HEK293T (cell line): ENCODE measurements around the gene PPIE.
"Not testable (repeated sequence)": the region's sequence is repeated elsewhere in the genome, so short reads cannot be mapped to it uniquely, and the experiment has no call there.

ENCODE experiments used
- CTCF ChIA-PET: fragments of 350-600 bp; formaldehyde crosslinking; extraction: SDS; loops from one replicate; lab custom pipeline; 2021; ENCODE audit warnings: antibody characterized with exemption, inconsistent platforms; lab: Yijun Ruan, JAX
- POLR2A ChIA-PET: fragments of 350-600 bp; formaldehyde crosslinking; extraction: SDS; loops from one replicate; lab custom pipeline; 2020; ENCODE audit warnings: antibody characterized with exemption, inconsistent platforms; lab: Yijun Ruan, JAX
- DNase-seq: peaks from one replicate; pipeline ENCODE4 v3.0.0; 2012; ENCODE audit warnings: mixed read lengths; ENCODE audit errors: extremely low spot score
- ARNT ChIP-seq: fragments of 450-650 bp; IDR thresholded peaks from 2 replicates; pipeline ENCODE4 v1.6.1; 2017; ENCODE audit warnings: mild to moderate bottlenecking
- BHLHE40 ChIP-seq: fragments of 450-650 bp; IDR thresholded peaks from 2 replicates; pipeline ENCODE4 v1.6.1; 2016; ENCODE audit warnings: mild to moderate bottlenecking, moderate library complexity, borderline replicate concordance
- CTBP1 ChIP-seq: fragments of 450-650 bp; IDR thresholded peaks from 2 replicates; pipeline ENCODE4 v1.6.1; 2016; ENCODE audit warnings: borderline replicate concordance
- ELF4 ChIP-seq: fragments of 450-650 bp; IDR thresholded peaks from 2 replicates; pipeline ENCODE4 v1.6.1; 2017; ENCODE audit warnings: antibody characterized with exemption
- FOXA1 ChIP-seq: fragments of 450-650 bp; IDR thresholded peaks from 2 replicates; pipeline ENCODE4 v1.6.1; 2016; ENCODE audit warnings: mild to moderate bottlenecking
- FOXK2 ChIP-seq: fragments of 450-650 bp; IDR thresholded peaks from 2 replicates; pipeline ENCODE4 v1.6.1; 2016; ENCODE audit warnings: mild to moderate bottlenecking
- FOXM1 ChIP-seq: fragments of 450-650 bp; IDR thresholded peaks from 2 replicates; pipeline ENCODE4 v1.6.1; 2017; ENCODE audit warnings: mild to moderate bottlenecking, borderline replicate concordance
- HDGF ChIP-seq: fragments of 450-650 bp; IDR thresholded peaks from 2 replicates; pipeline ENCODE4 v1.6.1; 2017; ENCODE audit warnings: antibody characterized with exemption, borderline replicate concordance
- L3MBTL2 ChIP-seq: fragments of 450-650 bp; conservative IDR thresholded peaks from 2 replicates; pipeline ENCODE4 v1.6.1; 2016; ENCODE audit warnings: mild to moderate bottlenecking
- LEF1 ChIP-seq: fragments of 450-650 bp; IDR thresholded peaks from 2 replicates; pipeline ENCODE4 v1.6.1; 2017; ENCODE audit warnings: mild to moderate bottlenecking, borderline replicate concordance
- NFRKB ChIP-seq: fragments of 450-650 bp; IDR thresholded peaks from 2 replicates; pipeline ENCODE4 v1.6.1; 2016; ENCODE audit warnings: mild to moderate bottlenecking, moderate library complexity
- SP1 ChIP-seq: fragments of 450-650 bp; IDR thresholded peaks from 2 replicates; pipeline ENCODE4 v1.6.1; 2017
- SUZ12 ChIP-seq: fragments of 450-650 bp; IDR thresholded peaks from 2 replicates; pipeline ENCODE4 v1.6.1; 2016; ENCODE audit warnings: mild to moderate bottlenecking
- TARDBP ChIP-seq: fragments of 450-650 bp; IDR thresholded peaks from 2 replicates; pipeline ENCODE4 v1.6.1; 2016
- ZNF384 ChIP-seq: fragments of 450-650 bp; IDR thresholded peaks from 2 replicates; pipeline ENCODE4 v1.6.1; 2016
- TF ChIP-seq, protein P1 (sequence below): fragments of 450-650 bp; IDR thresholded peaks from 2 replicates; pipeline ENCODE4 v1.6.1; 2016

Gene PPIE

DNA sequence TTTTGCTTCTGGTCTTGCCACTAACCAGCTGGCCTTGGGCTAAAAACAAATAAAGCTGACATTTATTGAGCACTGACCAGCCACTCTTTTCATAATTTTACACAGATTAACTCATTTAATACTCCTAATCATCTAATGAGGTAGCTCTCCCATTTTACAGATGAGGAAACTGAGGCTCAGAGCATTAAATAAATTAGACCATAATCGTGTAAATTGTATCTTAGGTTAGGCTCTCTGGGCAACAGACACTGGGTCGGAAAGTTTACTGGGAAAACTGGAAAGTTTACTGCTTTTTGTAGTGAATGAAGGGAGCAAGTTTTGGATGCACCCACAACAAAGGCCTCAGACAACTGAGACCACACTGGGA, 42.6 kb downstream of the PPIE start:
- no peak for TF ChIP-seq CTBP1
- TF ChIP-seq L3MBTL2 = no peak
- no peak for TF ChIP-seq HDGF
- no peak for TF ChIP-seq LEF1
- no peak for TF ChIP-seq SUZ12
- TF ChIP-seq FOXA1 = no peak
- TF ChIP-seq BHLHE40 = no peak
- TF ChIP-seq NFRKB = no peak
- TF ChIP-seq FOXK2 = no peak
- TF ChIP-seq ELF4 = no peak
- TF ChIP-seq, protein P1, sequence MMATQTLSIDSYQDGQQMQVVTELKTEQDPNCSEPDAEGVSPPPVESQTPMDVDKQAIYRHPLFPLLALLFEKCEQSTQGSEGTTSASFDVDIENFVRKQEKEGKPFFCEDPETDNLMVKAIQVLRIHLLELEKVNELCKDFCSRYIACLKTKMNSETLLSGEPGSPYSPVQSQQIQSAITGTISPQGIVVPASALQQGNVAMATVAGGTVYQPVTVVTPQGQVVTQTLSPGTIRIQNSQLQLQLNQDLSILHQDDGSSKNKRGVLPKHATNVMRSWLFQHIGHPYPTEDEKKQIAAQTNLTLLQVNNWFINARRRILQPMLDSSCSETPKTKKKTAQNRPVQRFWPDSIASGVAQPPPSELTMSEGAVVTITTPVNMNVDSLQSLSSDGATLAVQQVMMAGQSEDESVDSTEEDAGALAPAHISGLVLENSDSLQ = no peak
- no peak for TF ChIP-seq TARDBP
- no peak for TF ChIP-seq ARNT
- POLR2A ChIA-PET = interaction anchor here (1.1 kb wide), 1 partner anchor 43 kb away, joined by 3 read pairs; the partner anchor contains the start of gene PPIE
- no peak for DNase-seq
- CTCF ChIA-PET = no interaction called here

DNA sequence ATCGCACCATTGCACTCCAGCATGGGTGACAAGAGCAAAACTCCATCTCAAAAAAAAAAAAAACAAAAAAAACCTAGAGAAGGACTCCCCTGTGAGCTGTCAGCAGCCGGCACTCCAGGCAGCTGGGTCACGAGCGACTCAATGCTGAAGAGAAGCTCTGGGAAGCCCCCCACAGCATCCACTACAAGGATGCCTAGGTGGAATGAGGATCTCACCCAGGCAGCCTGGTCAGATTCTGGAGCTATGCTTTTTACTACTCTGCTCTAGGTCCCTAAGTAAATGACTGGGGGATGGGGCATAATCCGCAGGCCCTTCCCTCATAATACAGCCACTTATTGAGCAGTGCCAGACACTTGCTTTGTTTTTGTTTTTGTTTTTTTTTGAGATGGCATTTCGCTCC, 43.4 kb downstream of the PPIE start:
- TF ChIP-seq NFRKB (no peak), FOXA1 (no peak), HDGF (no peak), ARNT (no peak), CTBP1 (no peak), ELF4 (no peak), SP1 (no peak), TARDBP (no peak), FOXM1 (no peak)
- TF ChIP-seq, protein P1 = no peak
- ChIA-PET POLR2A (interaction anchor here (1.1 kb wide), 1 partner anchor 43 kb away, joined by 3 read pairs; the partner anchor contains the start of gene PPIE), CTCF (no interaction called here)
- no peak for DNase-seq

DNA sequence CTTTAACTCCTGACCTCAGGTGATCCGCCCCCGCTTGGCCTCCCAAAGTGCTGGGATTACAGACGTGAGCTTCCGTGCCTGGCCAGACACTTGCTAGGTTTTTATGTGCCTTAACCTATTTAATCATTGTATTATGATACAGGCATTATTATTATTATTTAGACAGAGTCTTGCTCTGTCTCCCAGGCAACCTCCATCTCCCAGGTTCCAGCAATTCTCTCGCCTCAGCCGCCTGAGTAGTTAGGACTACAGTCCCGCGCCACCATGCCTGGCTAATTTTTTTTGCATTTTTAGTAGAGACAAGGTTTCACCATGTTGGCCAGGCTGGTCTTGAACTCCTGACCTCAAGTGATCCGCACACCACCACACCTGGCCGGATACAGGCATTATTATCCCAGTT, 44.0 kb downstream of the PPIE start:
- DNase-seq, POLR2A ChIA-PET: not testable (repeated sequence)
- CTCF ChIA-PET = interaction anchor here (1.0 kb wide), 1 partner anchor 16 kb away, joined by 3 read pairs; no protein-coding TSS in a partner anchor

DNA sequence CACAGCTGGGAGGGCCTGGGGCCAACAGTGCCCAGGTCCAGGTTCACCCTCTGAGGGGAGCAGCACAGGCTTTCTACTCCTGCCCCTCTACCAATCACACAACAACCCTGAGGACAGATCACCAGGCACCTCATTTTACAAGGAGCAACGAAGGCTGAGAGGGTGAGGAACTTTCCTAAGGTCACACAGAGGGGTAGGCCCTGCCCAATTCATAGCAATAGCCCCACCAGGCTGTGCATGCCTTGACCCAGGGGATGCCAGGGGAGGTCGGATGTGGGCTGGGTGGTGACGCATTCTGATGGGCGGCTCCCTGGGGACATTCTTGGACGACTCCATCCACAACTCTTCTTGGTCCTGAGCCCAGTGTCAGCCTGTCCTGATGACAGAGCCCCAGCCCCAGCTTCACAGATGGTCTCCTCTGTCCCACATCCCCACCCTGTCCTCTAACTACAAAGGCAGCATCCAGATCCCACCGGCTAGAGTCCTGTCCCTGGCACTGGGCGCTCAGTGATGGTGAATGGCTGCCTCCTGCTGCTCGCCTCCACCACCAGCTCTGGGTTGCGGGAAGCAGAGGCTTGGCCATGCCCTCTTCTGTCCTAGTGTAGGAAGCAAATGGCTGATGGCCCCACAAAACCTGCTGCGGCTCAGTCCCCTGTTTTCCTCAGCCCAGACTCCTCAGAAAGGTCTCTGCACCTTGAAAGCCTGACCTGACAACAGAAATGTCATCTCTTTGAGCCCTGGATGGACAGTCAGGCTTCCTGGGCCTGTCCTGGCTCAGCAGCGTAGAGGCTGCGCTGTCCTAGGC, 47.8 kb downstream of the PPIE start:
- CTCF ChIA-PET = interaction anchor here (1.2 kb wide), 1 partner anchor 12 kb away, joined by 5 read pairs; no protein-coding TSS in a partner anchor
- not testable (repeated sequence) for DNase-seq
- POLR2A ChIA-PET = interaction anchor here (0.9 kb wide), 1 partner anchor 47 kb away, joined by 4 read pairs; no protein-coding TSS in a partner anchor

DNA sequence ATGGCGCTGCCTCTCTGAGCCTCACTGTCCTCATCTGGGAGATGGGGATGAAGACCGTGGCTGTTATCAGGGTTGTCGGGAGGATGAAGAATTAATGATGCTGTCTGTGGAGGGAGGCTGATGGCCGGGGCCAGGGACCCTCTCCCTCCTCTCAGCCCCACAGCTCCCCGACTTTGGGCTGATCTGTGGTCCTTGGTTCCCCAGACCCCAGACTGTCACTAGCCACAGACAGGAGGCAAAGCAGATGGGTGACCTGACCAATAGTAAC, 48.4 kb downstream of the PPIE start:
- POLR2A ChIA-PET = interaction anchor here (0.9 to 1.0 kb wide), 2 partner anchors 48 to 49 kb away, joined by 4 read pairs; partner anchors contain the start of gene PPIE
- DNase-seq = not testable (repeated sequence)
- CTCF ChIA-PET = interaction anchor here (1.2 kb wide), 1 partner anchor 12 kb away, joined by 5 read pairs; no protein-coding TSS in a partner anchor

DNA sequence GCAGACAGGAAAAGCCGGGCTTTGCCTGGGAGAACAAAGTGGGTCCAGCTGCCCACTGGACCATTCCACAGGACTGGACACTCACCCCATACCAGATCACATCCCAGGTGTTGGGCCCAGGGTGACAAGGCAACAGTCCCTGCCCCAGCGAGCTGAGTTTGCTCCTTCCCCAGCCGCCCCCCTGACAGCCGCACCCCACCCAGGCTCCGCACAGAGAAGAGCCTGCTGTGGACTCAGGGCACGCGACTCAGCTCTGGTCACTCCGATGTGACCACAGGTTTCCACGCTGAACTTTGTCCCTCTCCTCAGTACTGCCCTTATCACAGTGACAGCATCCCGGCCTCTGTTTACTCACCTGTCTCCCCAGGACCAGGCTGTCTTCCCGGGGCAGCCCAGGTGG, 48.8 kb downstream of the PPIE start:
- TF ChIP-seq L3MBTL2 (no peak), ARNT (no peak), LEF1 (no peak), ZNF384 (no peak), FOXA1 (no peak), HDGF (no peak), FOXM1 (no peak), NFRKB (no peak), CTBP1 (no peak), SP1 (no peak), BHLHE40 (no peak)
- TF ChIP-seq, protein P1 = no peak
- CTCF ChIA-PET = interaction anchor here (1.2 kb wide), 1 partner anchor 11 kb away, joined by 5 read pairs; no protein-coding TSS in a partner anchor
- POLR2A ChIA-PET = interaction anchor here (0.9 to 1.0 kb wide), 2 partner anchors 48 to 49 kb away, joined by 4 read pairs; partner anchors contain the start of gene PPIE
- DNase-seq = no peak

DNA sequence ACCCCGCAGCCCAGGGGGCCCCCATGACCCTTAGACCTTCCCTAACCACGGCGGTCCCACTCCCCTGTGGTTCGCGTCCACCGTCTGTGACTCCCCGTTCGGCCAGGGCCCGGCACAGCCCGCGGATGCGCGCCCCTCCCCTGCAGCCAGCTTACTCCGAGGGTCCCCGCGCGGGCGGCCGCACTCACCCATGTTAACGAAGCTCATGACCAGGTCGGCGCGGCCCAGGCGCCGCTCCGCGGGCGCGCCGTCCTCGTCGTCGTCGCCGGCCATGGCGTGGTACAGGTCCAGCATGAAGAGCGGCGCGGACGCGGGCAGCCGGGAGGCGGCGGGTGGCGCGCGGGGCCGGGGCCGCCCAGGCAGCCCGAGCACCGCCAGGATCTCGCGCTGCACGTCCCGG, 49.3 kb downstream of the PPIE start:
- ChIA-PET CTCF (interaction anchor here (1.2 to 1.9 kb wide), 2 partner anchors 11 to 12 kb away, joined by 5 to 10 read pairs; no protein-coding TSS in a partner anchor), POLR2A (interaction anchor here (0.6 to 1.9 kb wide), 6 partner anchors 8 to 50 kb away, joined by 3 to 20 read pairs (median 4); partner anchors contain the start of gene PPIE)
- DNase-seq = not testable (repeated sequence)
